GM15510 (cell line): ENCODE data around the gene TRAF1.
A peak's percentile ranks its signal among the peaks of the same experiment; 100 is the strongest.

ENCODE experiments used
- POLR2A ChIP-seq: IDR thresholded peaks from 3 replicates; pipeline ENCODE4 v1.6.1; 2011; ENCODE audit warnings: borderline replicate concordance; ENCODE audit not compliant: insufficient read length; ENCODE audit errors: extremely low read depth

The TRAF1 gene

GRCh38 chr9:120909904-120910303 is 16.7 kb downstream of the TRAF1 start:
- TF ChIP-seq POLR2A, result no peak

DNA sequence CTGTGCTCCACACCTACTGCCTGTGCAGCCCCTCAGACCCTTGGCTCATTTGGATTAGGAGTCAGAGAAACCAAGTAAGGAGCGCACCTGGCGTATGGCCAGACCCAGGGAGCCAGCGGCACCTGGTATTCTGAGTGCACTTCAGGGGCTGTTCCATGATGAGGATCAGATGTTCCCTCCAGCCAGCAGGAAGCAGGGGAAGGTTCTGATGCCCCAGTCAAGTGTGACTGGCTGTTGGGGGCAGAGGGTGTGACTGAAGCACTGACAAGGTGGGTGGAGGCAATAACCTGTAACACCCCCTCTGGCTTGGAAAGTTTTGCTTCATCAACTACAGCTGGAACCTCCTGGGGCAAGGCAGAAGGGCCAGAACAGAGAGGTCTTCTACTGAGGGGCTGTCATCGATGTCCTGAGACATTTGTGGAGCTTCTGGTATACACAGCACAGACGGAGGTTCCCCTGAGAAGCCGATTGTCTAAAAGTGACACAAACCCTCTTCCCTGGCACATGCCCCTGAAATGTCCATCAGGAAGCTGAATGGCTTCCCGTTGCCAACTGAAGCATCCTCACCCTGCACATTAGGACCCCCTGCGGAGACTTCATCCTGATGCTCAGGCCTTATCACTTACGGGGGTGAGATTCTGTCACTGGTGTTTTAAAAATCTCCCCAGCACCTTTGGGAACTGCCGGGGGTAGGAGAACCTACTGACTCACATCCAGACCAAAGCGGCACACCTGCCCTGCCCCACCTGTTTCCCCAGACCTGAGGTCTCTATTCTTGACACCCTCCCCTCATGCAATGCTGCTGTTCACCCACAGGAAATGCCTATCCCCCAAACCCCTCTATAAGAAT is 21.1 kb downstream of the TRAF1 start:
- peak; percentile 8 for TF ChIP-seq POLR2A

GRCh38 chr9:120904978-120905301 is 21.7 kb downstream of the TRAF1 start:
- peak; percentile 7 for TF ChIP-seq POLR2A

- no peak for TF ChIP-seq POLR2A
These were observed 22.3 kb downstream of the TRAF1 start for GRCh38 chr9:120904061-120904977.

GRCh38 chr9:120902569-120903535 is 23.7 kb downstream of the TRAF1 start:
- no peak for TF ChIP-seq POLR2A

GRCh38 chr9:120901755-120902568 is 24.6 kb downstream of the TRAF1 start:
- TF ChIP-seq POLR2A, result peak; percentile 31

GRCh38 chr9:120900824-120901223 is 25.8 kb downstream of the TRAF1 start:
- TF ChIP-seq POLR2A, result no peak

GRCh38 chr9:120899490-120900068 is 27.0 kb downstream of the TRAF1 start:
- TF ChIP-seq POLR2A, result no peak

DNA sequence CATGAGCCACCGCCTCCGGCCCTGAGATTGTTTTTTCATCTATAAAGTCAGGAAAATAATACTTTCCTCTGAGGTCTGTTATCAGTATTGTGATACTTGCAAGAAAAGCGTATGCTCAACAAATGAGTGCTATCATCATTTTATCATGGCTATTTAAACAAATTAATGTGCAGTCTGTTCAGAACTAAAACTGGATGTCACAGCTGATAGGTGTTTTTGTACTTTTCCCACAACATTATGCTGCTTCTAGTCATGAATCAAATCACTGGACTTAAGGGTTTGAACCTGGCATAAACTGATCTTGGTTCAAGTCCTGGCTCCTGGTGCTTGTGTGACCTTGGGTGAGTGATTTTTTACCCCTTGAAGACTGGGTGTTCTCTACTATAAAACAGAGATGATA is 28.2 kb downstream of the TRAF1 start:
- no peak for TF ChIP-seq POLR2A

DNA sequence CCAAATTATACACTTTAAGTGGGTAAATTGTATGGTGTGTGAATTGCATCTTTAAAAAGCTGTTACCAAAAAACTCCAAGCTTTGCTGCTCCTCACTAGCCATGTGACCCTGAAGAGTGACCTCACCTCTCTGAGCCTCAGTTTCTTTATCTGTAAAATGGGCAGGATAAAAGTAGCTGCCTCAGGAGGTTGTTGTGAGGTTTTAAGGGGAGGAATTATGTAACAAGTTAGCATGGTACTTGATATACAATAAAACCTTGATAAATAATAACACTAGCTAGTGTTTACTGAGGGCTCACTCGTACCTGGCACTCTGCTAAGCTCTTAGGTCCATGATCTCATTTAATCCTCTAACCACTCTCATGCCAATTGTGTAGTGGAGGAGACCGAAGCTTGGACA is 30.6 kb downstream of the TRAF1 start:
- TF ChIP-seq POLR2A, result no peak

DNA sequence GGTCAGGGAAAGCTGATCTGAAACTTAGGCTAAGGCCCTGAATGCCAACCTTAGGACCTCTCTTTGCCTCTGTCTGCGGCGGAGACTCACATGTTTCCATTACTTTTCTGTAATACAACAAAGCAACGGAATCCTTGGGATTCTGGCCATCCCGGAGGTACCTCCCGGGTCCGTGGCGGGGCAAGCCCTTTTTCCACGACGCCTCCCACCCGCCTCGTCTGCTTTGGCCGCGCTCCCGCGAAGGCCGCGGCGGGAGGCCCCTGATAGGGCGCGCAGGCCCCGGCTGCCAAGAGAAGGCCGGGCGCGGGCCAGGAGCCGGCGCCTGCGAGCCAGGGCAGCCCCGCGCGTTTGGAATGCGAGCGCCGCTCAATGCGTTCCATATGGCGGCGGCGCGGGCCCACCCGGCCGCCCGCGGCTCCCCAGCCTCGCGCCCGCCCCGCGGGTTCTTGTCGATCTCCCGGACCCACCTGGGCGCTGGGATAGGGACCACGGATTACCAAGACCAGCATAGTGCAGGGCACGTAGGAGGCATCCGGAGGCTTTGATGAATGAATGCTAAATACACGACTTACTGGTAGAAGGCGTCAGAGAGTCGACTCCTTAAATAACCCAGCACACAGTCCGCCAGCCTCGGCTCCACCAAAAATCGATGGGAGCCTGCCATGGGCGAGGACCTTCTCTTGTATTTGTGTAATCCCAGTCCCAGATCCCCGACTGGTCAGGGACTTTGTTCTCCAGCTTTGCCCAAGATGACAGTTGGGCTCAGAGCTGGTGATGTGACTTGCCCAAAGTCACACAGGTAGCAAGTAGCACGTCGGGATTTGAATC is 32.1 kb downstream of the TRAF1 start:
- no peak for TF ChIP-seq POLR2A

GRCh38 chr9:120893611-120894307 is 32.8 kb downstream of the TRAF1 start:
- no peak for TF ChIP-seq POLR2A
